Hepatocyte (in vitro differentiated cells): ENCODE data around the gene CNOT11.

Experiments
- EZH2 ChIP-seq: fragments of 200-600 bp; sonication (generic); IDR thresholded peaks from 2 replicates; pipeline ENCODE4 v1.6.1; 2016; ENCODE audit warnings: antibody characterized with exemption, mild to moderate bottlenecking, borderline replicate concordance
- EZH2phosphoT487 ChIP-seq: fragments of 200-600 bp; sonication (generic); IDR thresholded peaks from one replicate; pipeline ENCODE4 v1.6.1; 2018; ENCODE audit warnings: antibody characterized with exemption, mild to moderate bottlenecking, low read depth, moderate library complexity; ENCODE audit not compliant: unreplicated experiment, severe bottlenecking
- TF ChIP-seq, protein P1 (sequence below): fragments of 200-600 bp; sonication (generic); IDR thresholded peaks from 2 replicates; pipeline ENCODE4 v1.5.1; 2016; ENCODE audit warnings: antibody characterized with exemption, mild to moderate bottlenecking; ENCODE audit not compliant: poor library complexity

DNA sequence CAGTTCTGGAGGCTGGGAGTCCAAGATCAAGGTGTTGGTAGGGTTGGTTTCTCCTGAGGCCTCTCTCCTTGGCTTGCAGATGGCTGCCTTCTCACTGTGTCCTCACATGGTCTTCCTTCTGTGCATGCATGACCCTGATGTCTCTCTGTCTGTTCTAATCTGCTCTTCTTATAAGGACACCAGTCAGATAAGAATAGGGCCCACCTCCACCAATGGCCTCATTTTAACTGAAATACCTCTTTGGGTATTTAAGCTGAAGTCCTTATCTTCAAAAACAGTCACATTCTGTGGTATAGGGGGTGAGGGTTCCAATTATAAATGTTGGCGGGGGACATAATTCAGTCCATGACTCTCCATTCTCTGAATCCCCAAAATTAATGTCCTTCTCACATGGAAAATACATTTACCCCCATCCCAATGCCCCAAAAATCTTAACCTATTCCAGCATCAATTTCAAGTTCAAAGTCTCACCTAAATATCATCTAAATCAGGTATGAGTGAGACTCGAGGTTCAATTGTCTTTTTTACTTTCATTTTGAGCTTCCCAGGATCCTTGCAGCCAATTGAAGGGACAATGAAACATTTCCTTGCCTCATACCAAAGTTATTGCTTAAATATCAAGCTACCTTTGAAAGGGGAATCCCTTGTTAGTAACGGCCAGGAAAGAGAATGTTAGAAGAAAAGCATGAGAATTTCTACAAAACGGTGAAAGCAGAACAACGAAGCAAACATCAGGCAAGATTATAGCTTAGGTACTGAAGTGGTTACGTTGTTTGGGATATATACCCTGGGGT is 20.6 kb upstream of the CNOT11 start:
- TF ChIP-seq, protein P1, sequence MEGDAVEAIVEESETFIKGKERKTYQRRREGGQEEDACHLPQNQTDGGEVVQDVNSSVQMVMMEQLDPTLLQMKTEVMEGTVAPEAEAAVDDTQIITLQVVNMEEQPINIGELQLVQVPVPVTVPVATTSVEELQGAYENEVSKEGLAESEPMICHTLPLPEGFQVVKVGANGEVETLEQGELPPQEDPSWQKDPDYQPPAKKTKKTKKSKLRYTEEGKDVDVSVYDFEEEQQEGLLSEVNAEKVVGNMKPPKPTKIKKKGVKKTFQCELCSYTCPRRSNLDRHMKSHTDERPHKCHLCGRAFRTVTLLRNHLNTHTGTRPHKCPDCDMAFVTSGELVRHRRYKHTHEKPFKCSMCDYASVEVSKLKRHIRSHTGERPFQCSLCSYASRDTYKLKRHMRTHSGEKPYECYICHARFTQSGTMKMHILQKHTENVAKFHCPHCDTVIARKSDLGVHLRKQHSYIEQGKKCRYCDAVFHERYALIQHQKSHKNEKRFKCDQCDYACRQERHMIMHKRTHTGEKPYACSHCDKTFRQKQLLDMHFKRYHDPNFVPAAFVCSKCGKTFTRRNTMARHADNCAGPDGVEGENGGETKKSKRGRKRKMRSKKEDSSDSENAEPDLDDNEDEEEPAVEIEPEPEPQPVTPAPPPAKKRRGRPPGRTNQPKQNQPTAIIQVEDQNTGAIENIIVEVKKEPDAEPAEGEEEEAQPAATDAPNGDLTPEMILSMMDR: no peak
- no peak for TF ChIP-seq EZH2
- TF ChIP-seq EZH2phosphoT487: no peak
